ENCODE data around the gene LRP2. TPM values are rescaled to one million over a fixed set of nuclear protein-coding genes. Genes with fewer than 3 reads are reported as not detected.

LRP2 gene
- total and polyA plus RNA-seq, 4 donors: 0.19 to 5.7 (median 0.40) TPM

DNA sequence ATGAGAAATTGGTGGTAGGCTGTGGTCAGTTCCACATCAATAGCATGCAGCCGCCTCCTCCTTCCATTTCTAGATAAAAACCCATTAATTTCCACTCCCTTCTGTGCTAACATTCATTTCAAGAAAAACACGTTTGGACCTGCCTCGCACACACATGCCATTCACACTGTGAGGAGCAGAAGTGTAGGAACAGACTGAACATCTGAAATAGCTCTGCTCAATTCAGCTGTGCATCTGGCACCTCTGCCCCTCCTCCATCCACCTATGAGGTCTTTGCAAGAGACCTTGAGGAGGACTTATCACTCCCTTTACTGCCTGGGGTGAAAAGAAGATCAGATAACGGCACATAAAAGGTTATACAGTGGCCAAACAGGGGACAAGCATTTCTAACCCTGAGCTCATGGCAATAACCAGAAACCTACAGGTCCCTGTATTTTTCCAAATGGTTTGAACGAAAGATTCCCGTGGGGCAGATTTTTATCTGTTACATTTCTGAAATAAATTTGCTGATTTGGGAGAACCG, 30.8 kb upstream of the LRP2 start:
- WGBS: 72% methylated on average over 7 of the region's 7 CpGs
- H3K9ac ChIP-seq (ENCODE audit: low read depth in 1 of 2, low read length in 2 of 2): no peak overlapping the region
- TF ChIP-seq ZBTB33 (IDR thresholded peaks at IDR 0.05): no peak
- TF ChIP-seq ATF3 (IDR thresholded peaks at IDR 0.05): no peak
- TF ChIP-seq HNF4A (conservative IDR thresholded peaks at IDR 0.05): no peak
- TF ChIP-seq EGR1 (IDR thresholded peaks at IDR 0.05; ENCODE audit: low read depth in 2 of 2): no peak
- TF ChIP-seq FOXA1 (IDR thresholded peaks at IDR 0.05): no peak
- no peak for TF ChIP-seq MAX (IDR thresholded peaks at IDR 0.05)
- no peak for TF ChIP-seq JUND (IDR thresholded peaks at IDR 0.05)
- TF ChIP-seq RAD21 (IDR thresholded peaks at IDR 0.05): no peak
- no peak for TF ChIP-seq CTCF (IDR thresholded peaks at IDR 0.05; ENCODE audit: low read depth, low read length, missing input control)
- TF ChIP-seq TAF1 (conservative IDR thresholded peaks at IDR 0.05): no peak
- TF ChIP-seq SP1 (IDR thresholded peaks at IDR 0.05): no peak
- TF ChIP-seq YY1 (IDR thresholded peaks at IDR 0.05): no peak
- TF ChIP-seq FOXA2 (IDR thresholded peaks at IDR 0.05): no peak
- no peak for TF ChIP-seq GABPA (IDR thresholded peaks at IDR 0.05 in 1 of 2, conservative IDR thresholded peaks at IDR 0.05 in 1 of 2)
- TF ChIP-seq, protein P1, sequence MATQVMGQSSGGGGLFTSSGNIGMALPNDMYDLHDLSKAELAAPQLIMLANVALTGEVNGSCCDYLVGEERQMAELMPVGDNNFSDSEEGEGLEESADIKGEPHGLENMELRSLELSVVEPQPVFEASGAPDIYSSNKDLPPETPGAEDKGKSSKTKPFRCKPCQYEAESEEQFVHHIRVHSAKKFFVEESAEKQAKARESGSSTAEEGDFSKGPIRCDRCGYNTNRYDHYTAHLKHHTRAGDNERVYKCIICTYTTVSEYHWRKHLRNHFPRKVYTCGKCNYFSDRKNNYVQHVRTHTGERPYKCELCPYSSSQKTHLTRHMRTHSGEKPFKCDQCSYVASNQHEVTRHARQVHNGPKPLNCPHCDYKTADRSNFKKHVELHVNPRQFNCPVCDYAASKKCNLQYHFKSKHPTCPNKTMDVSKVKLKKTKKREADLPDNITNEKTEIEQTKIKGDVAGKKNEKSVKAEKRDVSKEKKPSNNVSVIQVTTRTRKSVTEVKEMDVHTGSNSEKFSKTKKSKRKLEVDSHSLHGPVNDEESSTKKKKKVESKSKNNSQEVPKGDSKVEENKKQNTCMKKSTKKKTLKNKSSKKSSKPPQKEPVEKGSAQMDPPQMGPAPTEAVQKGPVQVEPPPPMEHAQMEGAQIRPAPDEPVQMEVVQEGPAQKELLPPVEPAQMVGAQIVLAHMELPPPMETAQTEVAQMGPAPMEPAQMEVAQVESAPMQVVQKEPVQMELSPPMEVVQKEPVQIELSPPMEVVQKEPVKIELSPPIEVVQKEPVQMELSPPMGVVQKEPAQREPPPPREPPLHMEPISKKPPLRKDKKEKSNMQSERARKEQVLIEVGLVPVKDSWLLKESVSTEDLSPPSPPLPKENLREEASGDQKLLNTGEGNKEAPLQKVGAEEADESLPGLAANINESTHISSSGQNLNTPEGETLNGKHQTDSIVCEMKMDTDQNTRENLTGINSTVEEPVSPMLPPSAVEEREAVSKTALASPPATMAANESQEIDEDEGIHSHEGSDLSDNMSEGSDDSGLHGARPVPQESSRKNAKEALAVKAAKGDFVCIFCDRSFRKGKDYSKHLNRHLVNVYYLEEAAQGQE (IDR thresholded peaks at IDR 0.05): no peak
- TF ChIP-seq HNF4G (IDR thresholded peaks at IDR 0.05): no peak
- TF ChIP-seq NR2F2 (IDR thresholded peaks at IDR 0.05): no peak
- TF ChIP-seq RXRA (IDR thresholded peaks at IDR 0.05): no peak
- H3K27ac ChIP-seq (ENCODE audit: low read depth in 1 of 2, low read length in 2 of 2): no peak overlapping the region
- no peaks in the 10 kb centered on the region for H3K36me3 ChIP-seq (ENCODE audit: control insufficient read depth in 4 of 4, insufficient read depth in 3 of 4, low read depth in 1 of 4, low read length in 3 of 4)
- no peak overlapping the region for H3K4me3 ChIP-seq (ENCODE audit: low read depth in 1 of 3, low read length in 3 of 3)
- no peak for DNase-seq (ENCODE audit: low spot score)
- H3K9me3 ChIP-seq (ENCODE audit: control insufficient read depth in 4 of 4, low read length in 3 of 4): no peaks in the 10 kb centered on the region
- H3K27me3 ChIP-seq (ENCODE audit: control insufficient read depth in 4 of 4, insufficient read depth in 4 of 4, low read length in 3 of 4): no peaks in the 10 kb centered on the region
- H3K4me1 ChIP-seq (ENCODE audit: control insufficient read depth in 4 of 4, insufficient read depth in 4 of 4, low read length in 3 of 4): no peaks in the 10 kb centered on the region

Data from liver (tissue), 9 donors.